HG03521 (cell line): ENCODE results near the gene ASB9.
A peak's percentile ranks its signal among the peaks of the same experiment; 100 is the strongest.
"Not testable (repeated sequence)": the region's sequence is repeated elsewhere in the genome, so short reads cannot be mapped to it uniquely, and the experiment has no call there.

Source experiments
- ATAC-seq: cut with Tn5 transposase; IDR thresholded peaks from one replicate; pipeline ENCODE4 v1.9.1; 2021; ENCODE audit warnings: mild to moderate bottlenecking, moderate library complexity; ENCODE audit not compliant: unreplicated experiment

The ASB9 gene

DNA sequence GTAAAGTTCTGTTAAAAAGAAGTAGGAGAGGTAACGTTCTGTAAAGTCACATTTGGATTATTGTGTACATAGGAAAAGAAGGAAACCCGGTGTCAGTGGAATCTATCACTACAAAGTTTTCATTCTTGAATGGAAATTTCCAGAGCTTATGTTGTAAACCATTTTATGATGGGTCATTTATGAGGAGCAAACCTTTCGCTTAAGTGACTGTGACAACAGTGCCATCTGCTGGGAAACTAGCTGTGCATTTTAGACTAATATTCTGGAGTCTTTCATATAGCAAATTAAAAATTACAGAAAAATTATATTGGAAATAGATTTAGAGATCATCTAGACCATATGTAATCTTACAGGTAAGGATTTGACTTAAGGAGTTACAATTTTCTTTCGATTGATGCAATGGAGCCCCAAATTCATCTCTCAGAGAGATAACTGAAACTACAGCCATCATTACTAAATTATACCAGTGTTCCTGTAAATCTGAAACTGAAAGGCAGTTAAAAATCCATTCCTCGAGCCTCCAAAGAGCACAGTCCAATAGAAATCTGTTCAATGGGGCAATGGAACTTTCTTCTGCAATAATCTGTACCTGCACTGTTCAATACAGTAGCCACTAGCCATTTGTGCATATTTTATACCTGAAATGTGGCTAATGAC lies 26.9 kb downstream of the ASB9 start:
- no peak for ATAC-seq

DNA sequence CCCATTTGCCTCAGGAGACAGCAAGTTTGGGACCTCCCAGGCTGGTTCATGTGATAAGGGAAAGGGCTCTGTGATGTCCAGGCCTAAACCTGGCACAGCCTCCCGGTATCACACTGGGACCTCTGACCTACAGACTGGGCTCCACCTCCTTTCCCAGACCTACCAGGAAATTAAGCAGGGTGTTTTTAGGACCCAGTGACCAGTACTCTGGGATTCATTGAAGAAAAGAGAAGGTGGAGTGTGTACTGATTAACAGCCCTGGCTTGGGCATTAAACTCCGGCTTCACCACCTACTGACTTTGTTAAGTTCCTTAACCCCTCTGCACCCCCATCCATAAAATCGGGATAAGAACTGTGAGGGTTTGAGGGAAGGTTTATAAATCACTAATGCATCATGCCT lies 28.6 kb downstream of the ASB9 start:
- ATAC-seq: no peak

DNA sequence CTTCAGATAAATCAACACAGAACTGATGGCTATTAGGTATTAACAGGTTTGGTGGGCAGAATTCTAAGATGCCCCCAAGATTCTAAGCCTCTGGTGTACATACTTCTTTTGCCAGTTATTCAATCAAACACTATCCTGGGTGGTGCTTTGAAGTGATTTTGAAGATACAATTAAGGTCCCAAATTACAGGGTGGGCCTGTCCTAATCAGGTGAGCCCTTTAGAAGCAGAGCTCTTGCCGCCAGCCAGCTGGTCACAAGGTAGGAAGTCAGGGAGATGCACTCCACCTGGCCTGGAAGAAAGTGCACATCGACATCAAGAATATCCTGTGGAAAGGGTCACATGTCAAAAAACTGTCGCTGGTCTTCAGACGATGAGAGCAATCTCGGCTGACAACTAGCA lies 29.5 kb downstream of the ASB9 start:
- no peak for ATAC-seq

DNA sequence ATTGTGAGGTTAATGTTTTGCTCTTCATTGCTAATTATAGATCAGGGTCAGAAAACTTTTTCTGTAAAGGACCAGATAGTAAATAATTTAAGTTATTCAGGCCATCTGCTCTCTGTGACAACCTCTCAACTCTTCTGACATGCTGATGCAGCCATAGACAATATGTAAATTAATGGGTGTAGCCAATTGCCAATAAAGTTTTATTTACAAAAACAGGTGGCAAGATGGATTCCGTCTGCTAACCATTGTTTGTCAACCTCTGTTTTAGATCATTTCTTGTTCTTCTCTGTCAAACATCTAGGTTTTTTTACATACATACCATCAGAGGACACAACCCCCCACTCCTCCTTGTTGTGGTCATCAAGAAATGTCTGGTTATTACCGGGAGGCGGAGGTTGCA lies 33.7 kb downstream of the ASB9 start:
- no peak for ATAC-seq

DNA sequence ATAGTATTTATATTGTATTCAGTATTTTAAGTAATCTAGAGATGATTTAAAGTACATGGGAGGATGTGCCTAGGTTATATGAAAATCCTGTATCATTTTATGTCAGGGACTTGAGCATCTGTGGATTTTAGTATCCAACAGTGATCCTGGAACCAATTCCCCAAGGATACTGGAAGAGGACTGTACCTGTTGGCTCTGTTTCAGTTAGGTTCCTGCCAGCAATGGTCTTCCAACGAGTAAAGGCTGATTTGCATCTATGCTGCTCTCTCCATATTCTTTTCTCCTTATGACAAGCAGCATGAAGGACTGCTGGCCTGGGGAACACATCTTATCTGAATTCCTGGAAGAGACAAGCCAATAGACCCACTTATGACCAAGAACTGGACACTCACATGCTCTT lies 34.9 kb downstream of the ASB9 start:
- no peak for ATAC-seq

DNA sequence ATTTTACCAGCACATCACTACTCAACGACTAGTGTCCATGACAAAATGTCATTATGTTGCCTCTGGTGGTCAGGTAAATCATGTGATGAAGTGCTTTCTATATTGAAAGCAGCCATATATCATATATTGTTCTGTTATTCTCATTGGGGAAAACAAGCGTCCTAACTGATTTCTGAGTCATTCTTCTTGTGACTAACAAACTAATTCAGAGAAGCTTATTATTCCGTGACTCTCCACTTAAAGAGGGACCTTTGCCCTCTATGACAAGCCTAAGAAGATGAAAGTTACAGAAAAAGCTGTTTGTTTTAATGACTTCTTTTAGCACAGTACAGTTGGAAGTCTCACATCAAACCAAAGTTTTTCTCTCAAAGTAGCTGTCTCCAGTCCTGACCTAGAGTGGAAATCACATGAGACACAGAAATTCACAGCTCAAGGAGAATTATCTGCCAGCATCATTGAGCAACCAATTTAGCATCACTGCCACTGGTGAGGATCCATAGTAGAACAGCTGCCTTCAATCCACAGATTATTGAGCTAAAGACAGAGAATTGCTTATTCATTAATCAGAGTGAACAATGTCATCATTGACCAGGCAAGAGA lies 36.4 kb downstream of the ASB9 start:
- no peak for ATAC-seq

DNA sequence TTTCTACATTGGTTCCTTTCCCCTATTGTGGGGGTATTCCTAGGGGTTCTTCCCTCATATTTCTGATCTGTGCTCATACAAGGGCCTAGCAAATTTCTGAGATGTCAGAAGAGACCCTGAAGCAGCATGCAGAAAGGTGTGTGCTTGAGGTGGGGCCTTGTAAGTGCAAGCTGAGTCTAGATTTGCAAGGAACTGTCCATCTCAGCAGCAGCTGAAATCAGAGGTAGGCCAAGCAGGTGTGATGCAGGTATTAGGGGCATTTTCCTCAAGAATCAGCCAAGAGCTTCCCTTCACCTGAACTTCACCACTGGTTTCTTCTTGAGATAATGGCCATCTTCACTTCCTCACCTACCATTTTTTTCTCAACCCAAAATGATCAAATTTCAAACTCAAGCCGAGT lies 45.1 kb downstream of the ASB9 start:
- ATAC-seq: no peak

DNA sequence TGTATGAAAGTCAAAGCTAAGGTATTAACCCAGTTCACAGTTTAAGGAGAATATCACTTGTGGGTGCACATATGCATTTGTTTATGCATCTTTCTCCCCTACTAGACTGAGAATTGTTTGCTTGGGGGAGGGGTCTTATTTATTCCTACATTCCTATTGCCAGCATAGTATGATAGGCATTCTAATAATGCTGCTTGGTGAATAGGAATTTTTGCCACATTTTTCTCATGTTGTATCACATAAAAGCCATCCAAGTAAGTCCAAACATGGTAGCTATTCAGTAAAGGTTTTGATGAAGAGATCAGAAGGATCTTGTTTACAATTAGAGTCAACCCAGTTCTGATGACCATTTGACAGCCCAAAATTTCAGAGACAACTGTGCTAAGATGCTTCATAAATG lies 48.6 kb downstream of the ASB9 start:
- no peak for ATAC-seq

DNA sequence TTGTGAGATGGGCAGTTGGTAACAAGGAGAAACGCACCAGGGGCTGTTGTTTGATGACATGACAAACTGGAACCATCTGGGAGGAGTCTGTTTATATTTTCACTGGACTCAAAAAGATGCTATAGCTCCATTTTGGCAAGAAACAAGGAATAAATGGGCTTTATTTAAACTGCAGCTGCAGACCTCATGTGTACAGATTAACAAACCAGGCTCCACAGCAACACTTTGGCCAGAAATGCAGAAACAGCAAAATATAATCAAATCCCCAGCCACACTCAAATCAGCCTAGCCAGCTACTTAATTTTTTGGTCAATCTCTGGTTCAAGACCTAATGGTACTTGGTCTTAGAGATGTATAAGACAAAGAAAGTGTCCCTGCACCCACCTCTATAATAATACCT lies 52.7 kb downstream of the ASB9 start:
- ATAC-seq: no peak

DNA sequence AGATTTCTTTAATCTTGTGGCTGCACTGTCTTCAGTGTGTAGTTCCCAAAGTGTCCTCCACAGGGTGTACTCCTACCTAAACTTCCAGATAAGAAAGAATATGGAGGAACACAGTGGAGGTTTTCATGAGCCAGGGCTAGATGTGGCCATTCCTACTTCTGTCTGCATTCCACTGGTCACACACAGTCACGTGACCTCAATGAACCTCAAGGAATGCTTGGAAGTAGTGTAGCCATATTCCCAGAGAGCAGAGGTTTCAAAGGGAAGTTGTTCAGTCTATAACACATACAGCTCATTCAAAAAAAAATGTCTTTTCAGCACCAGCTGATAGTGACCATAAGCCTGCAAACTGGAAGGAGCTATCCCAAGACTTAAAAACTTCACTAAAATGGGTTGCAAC lies 53.6 kb downstream of the ASB9 start:
- no peak for ATAC-seq

DNA sequence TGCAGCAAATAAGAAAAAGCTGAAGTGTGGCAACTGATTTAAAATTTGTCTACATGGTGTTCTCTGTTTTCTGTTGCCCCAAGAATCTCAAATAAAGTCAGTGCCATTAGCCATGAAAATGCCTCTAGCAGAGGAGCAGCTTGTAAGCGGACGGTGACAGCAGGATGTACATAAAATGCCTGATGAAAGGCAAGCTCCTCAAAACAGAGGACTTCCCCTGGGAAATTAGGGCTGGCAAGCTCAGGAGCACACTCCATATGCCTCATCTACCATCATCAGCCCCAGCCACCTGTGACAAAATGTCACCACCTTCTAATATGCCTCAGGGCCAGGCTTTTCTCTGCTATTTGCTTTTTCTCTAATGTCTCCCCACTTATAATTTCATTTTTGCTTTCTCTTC lies 54.5 kb downstream of the ASB9 start:
- no peak for ATAC-seq

DNA sequence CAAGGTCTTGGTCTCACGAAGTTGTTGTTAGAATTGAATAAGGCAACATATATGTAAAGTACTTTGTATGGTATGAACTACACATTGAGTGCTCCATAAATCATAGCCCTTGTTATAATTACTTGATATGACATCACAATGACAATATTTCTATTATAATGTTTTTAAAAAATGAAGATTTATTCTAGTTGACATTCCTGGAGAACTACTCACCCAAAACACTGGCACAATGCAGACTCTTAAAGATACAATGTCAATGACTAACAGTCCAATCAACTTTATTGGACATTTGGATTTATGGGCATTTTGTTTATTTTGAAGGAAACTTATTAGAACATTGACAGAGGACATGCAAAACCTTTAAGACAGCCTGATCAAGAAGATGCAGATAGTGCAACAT lies 55.3 kb downstream of the ASB9 start:
- no peak for ATAC-seq

DNA sequence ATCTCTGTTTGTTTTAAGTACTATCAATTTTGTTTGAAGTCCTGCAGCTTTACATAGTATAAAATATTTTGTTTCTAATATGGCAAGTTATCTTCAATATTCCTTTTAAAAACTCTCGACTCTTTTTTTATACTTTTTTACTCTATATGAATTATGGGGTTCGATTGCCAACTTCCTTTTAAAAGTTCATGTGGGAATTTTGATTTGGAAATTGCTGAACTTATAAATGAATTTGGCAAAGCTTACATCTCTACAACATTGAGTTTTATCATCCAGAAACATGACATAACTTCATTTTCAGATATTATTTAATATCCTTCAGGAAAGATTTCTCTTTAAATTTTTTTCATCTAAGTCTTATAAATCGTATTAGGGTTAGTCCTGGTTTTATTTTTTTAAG lies 60.8 kb downstream of the ASB9 start:
- ATAC-seq: no peak

DNA sequence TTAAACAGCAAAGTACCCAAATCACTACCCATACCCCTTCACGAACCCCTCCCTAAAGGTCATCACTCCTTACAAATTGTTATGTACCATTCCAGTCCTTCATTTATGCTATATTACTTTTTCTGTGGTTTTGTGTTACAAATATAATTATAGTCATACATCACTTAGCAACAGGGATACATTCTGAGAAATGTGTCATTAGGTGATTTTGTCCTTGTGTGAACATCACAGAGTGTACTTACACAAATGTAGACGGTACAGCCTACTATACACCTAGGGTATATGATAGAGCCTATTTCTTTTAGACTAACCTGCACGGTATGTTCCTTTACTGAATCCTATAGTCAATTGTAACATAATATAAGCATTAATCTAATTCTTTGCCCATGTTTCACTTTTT lies 61.9 kb downstream of the ASB9 start:
- no peak for ATAC-seq

DNA sequence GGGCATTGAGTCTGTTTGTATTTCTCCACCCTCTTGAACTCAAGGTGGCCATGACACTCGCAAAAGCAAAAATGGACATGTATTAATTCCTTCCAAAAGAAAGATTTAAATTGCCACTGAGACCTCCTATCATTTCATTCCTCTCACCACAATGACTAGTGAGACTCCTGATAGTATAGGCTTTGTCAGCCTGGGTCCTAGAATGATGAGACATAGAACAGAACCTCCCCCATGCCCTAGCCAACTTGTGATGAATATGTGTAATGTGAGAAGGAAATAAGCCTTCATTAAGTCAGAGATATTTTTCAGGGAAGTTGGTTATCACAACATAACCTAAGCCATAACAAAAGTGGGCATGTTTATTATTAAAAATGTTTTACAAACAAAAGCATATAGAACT lies 62.5 kb downstream of the ASB9 start:
- no peak for ATAC-seq

DNA sequence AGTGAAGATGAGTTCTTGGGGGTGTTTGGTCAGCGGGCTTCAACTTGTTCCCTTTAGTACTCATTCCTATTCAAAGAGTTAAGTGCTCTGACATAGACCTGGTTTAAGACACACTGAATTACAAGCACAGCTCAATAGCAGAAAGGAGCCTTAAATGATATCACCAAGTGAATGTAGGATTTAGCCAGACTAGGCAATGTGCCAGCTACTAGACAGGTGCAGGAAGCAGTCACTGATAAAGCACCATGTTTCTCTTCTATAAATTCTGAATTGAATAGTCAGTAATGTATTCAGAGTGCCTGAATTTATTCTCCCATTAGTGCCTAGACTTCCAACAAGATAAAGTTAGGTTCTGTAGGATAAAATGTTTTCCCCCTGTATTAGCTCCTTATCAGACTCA lies 63.6 kb downstream of the ASB9 start:
- ATAC-seq: no peak

DNA sequence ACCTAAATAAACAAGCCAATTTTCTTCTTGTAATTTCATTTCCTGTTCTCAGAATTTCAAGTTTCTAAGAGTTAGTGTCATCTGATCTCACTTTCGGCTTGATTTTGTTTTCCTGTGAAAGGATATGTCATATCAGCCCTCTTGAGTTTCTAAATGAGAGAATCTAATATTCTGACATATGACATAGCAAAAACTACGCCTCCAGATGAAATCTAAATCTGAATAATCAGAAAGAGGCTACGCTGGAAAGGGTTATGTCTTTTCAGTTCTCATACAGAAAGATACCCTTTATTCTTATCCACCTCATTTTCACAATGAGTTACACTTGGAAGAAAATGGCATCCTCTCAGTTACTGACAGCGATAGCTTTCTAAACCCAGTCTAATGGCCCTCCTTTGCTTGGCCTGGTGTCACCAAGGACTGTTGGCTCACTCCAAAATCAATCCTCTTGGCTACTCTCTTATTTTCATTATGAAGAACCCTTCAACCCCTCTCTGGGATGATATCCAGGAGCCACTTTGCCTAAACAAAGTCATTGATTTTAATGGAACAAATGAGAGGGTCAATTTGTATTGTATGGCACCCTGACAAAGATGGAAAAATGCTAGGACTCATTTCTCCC lies 65.6 kb downstream of the ASB9 start:
- ATAC-seq: peak; percentile 87

DNA sequence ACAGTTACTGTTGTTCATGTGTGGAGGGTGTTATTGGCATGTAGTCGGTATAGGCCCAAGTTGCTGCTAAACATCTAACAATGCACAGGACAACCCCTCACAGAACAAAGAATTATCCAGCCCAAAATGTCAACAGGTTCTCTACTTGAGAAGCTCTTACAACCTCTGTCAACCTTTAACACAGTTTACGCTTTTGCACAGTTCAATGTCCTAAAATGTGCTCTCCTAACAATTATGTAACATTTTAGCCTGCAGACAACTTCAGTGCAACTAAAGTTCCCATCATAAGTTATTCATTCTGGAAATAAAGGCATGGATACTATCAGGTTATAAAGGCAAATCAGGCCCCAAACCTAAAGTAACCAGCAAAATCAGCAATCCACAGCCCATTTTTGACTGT lies 66.2 kb downstream of the ASB9 start:
- ATAC-seq: no peak

DNA sequence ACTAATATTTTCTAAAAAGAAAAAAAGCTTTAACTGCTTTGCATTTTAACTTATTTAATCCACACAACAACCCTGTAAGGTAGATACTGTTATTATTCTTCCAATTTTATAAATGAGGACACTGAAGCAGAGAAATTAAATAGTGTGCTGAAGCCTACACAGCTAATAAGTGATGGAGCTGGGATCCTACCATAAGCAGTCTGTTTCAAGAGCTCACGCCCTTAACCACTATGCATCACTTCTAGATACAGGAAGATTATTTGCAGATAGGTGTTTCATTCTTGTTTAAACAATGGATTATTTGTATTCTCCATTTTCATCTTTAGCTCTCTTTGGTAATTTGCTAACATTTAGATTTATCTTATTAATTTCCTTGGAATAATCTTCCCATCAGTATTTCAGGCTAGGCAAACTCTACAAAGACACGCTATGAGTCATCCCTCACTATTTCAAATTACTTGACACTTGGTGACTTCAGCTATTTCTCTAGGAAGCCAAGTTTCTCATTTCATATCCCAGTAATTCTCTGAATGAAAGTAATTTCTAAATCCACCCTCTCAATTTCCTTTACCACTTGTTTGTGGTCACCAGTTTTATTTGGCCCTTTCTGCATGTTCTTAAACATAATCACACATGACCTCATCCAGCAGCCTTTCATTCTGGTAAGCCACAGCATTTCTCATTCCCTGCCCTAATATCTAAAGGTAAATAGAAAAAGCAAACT lies 67.3 kb downstream of the ASB9 start:
- ATAC-seq: no peak

DNA sequence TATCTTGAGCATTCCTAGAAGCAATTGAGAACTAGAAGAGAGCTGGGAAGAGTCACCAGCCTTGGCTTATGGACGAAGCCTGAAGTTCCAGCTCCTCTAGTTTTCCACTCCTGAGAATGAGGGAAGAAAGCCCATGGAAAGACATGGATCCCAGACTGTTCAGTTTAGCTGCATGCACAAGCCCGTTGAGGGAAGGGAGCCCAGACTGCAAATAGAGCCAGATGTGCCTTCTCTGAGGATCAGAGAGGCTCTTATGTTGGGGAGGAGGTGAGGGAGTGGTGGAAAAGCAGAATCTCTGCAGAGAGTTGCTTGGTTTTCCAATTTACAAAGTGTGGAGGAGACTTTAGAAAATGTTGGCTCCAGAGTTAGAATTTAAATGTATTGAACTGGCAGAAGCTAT lies 69.0 kb downstream of the ASB9 start:
- no peak for ATAC-seq

DNA sequence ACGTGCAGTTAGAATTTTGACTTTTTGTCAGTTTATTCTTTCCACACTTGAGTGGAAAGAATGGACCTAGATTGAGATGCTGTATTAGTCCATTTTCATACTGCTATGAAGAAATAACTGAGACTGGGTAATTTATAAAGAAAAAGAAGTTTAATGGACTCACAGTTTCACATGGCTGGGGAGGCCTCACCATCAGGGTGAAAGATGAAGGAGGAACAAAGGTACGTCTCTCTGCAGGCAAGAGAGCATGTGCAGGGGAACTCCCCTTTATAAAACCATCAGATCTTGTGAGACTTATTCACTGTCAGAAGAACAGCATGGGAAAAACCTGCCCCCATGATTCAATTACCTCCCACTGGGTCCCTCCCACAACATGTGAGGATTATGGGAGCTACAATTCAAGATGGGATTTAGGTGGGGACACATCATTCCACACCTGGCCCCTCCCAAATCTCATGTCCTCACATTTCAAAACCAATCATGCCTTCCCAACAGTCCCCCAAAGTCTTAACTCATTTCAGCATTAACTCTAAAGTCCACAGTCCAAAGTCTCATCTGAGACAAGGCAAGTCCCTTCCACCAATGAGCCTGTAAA lies 71.2 kb downstream of the ASB9 start:
- not testable (repeated sequence) for ATAC-seq

DNA sequence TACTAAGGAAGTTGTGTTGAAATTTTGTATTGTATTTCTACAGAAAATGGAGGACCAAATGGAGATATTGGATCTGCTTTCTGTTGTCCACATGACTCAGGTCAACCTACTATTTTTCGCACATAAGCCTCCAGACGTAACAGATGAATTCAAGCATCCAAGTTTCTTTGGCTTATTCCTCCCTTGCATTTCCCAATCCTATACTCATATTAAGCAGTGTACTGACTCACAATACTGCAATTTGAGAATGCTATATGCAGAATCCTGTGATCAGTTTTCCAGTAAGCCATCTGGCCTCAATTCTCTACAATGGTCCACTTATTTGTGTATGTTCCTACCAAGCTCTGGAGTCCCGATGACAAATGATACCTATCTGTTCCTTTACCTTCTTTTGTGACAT lies 75.7 kb downstream of the ASB9 start:
- no peak for ATAC-seq
